ENCODE data around the gene KLHL41.
"Not testable (repeated sequence)": the region's sequence is repeated elsewhere in the genome, so short reads cannot be mapped to it uniquely, and the experiment has no call there.

DNA sequence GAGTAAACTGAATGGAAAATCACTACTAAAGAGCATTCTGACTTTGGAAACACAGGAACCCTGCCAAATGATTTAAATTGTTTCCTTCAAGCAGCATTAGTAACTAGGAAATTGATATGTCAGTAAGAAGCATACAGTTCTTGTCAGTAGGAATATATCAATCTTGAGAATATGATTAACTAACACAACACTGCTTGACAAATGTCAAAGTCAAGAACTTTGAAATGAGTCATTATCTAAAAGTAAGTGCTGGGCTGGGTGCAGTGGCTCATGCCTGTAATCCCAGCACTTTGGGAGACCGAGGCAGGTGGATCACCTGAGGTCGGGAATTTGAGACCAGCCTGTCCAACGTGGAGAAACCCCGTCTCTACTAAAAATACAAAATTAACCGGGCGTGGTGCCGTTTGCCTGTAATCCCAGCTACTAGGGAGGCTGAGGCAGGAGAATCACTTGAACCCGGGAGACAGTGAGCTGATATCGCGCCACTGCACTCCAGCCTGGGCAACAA, 7.0 kb downstream of the KLHL41 start:
- not testable (repeated sequence) for TF ChIP-seq EZH2 (IDR thresholded peaks at IDR 0.05; ENCODE audit: low read length, unreplicated experiment); EZH2phosphoT487 (IDR thresholded peaks at IDR 0.05; ENCODE audit: borderline replicate concordance, low read length)
- TF ChIP-seq, protein P1, sequence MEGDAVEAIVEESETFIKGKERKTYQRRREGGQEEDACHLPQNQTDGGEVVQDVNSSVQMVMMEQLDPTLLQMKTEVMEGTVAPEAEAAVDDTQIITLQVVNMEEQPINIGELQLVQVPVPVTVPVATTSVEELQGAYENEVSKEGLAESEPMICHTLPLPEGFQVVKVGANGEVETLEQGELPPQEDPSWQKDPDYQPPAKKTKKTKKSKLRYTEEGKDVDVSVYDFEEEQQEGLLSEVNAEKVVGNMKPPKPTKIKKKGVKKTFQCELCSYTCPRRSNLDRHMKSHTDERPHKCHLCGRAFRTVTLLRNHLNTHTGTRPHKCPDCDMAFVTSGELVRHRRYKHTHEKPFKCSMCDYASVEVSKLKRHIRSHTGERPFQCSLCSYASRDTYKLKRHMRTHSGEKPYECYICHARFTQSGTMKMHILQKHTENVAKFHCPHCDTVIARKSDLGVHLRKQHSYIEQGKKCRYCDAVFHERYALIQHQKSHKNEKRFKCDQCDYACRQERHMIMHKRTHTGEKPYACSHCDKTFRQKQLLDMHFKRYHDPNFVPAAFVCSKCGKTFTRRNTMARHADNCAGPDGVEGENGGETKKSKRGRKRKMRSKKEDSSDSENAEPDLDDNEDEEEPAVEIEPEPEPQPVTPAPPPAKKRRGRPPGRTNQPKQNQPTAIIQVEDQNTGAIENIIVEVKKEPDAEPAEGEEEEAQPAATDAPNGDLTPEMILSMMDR (conservative IDR thresholded peaks at IDR 0.05; ENCODE audit: low read depth, low read length): not testable (repeated sequence)
